NCI-H187 treated with DMSO at 0.1 percent for 48 hours (cell line): ENCODE data around the gene KHK.

Source experiments
- DNase-seq: peaks from one replicate; lab custom pipeline; 2025; lab: John Stamatoyannopoulos, UW

The KHK gene

GRCh38 chr2:27086724-27087593, at the start of gene KHK:
KHK (plus strand) TSS chr2:27086772; CDS start chr2:27087260, 488 bp downstream.
- no peak for DNase-seq

GRCh38 chr2:27038012-27038411, 48.6 kb upstream of the KHK start:
- no peak for DNase-seq

- DNase-seq = no peak
These were observed 47.8 kb upstream of the KHK start for GRCh38 chr2:27038631-27039339.

GRCh38 chr2:27039426-27039825, 47.1 kb upstream of the KHK start:
- no peak for DNase-seq

- DNase-seq = no peak
These were observed 46.7 kb upstream of the KHK start for GRCh38 chr2:27039871-27040270.

GRCh38 chr2:27040282-27040681, 46.3 kb upstream of the KHK start:
- no peak for DNase-seq

- no peak for DNase-seq
These were observed 44.8 kb upstream of the KHK start for GRCh38 chr2:27041752-27042151.

GRCh38 chr2:27042159-27042661, 44.4 kb upstream of the KHK start:
- peak; percentile 66 for DNase-seq

GRCh38 chr2:27042985-27043634, 43.5 kb upstream of the KHK start:
- DNase-seq = no peak

GRCh38 chr2:27049422-27050280, 36.9 kb upstream of the KHK start:
- DNase-seq = no peak

- peak; percentile 85 for DNase-seq
These were observed 36.1 kb upstream of the KHK start for GRCh38 chr2:27050281-27050995.

GRCh38 chr2:27050996-27051901, 35.3 kb upstream of the KHK start, which contains the start of gene AGBL5:
AGBL5 (plus strand) TSS chr2:27051668; CDS start chr2:27052959, 1,291 bp downstream.
- peak; percentile 91 for DNase-seq

GRCh38 chr2:27051902-27052645, 34.5 kb upstream of the KHK start:
- no peak for DNase-seq

- no peak for DNase-seq
These were observed 33.3 kb upstream of the KHK start for GRCh38 chr2:27053321-27053720.

GRCh38 chr2:27053776-27054175, 32.8 kb upstream of the KHK start:
- DNase-seq = no peak

GRCh38 chr2:27054721-27055120, 31.9 kb upstream of the KHK start:
- no peak for DNase-seq

- no peak for DNase-seq
These were observed 29.4 kb upstream of the KHK start for GRCh38 chr2:27057184-27057583.

- DNase-seq = no peak
These were observed 28.4 kb upstream of the KHK start for GRCh38 chr2:27058210-27058609.
